Renal cortical epithelial cell (primary cell): ENCODE measurements around the gene CETN3. TPM values are rescaled to one million over a fixed set of nuclear protein-coding genes. Genes with fewer than 3 reads are reported as not detected.

ENCODE experiments used
- total RNA-seq: library from RNA; depleted of rRNA; stranded (reverse); fragments of >200 nt; gene quantifications from 2 replicates; pipeline ENCODE4 v1.2.3, GENCODE V29; 2014

The CETN3 gene
- total RNA-seq, 1 donor from 2014 or later = 25.2 TPM

Other genes starting within 250 kb of the CETN3 start
- 4.2 and 5.6 TPM in 2 replicates for gene MBLAC2, start 65.0 kb upstream of the CETN3 start, total RNA-seq
- 2.7 and 10.8 TPM in 2 replicates for gene POLR3G, start 65.1 kb upstream of the CETN3 start, total RNA-seq
- 24.5 and 28.3 TPM in 2 replicates for gene LYSMD3, start 119.8 kb upstream of the CETN3 start, total RNA-seq
- 0.35 and 0.55 TPM in 2 replicates for gene ADGRV1, start 149.0 kb upstream of the CETN3 start, total RNA-seq